HG03354 (cell line): ENCODE measurements around the gene HIGD1C.
A peak's percentile ranks its signal among the peaks of the same experiment; 100 is the strongest.
"Not testable (repeated sequence)": the region's sequence is repeated elsewhere in the genome, so short reads cannot be mapped to it uniquely, and the experiment has no call there.

Source experiments
- ATAC-seq: cut with Tn5 transposase; IDR thresholded peaks from one replicate; pipeline ENCODE4 v1.9.1; 2021; ENCODE audit warnings: mild to moderate bottlenecking; ENCODE audit not compliant: unreplicated experiment, poor library complexity, severe bottlenecking

HIGD1C gene

DNA sequence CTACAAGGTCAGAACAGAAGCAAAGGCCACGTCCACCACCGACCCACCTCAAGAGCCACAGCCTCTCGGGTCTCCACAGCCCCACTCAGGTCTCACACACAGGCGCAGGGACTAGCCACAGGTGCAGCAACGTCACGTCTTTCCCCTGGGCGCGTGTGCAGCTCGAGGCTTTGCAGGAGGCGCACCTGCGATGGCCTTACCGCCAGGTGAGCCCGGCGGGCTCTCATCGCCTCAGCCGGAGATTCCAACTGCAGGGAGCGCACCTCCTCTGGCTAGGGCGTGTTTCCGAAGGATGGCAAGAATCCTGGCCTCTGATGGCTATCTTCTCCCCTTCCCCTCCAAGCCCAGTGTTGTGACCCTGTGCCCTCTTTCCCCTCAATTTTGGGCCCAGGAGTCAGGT lies at the start of gene HIGD1C:
Gene HIGD1C (plus strand): TSS at position 35 of the 400 bp plus-strand sequence. CDS start 1,455 bp downstream, outside the sequence.
- no peak for ATAC-seq

DNA sequence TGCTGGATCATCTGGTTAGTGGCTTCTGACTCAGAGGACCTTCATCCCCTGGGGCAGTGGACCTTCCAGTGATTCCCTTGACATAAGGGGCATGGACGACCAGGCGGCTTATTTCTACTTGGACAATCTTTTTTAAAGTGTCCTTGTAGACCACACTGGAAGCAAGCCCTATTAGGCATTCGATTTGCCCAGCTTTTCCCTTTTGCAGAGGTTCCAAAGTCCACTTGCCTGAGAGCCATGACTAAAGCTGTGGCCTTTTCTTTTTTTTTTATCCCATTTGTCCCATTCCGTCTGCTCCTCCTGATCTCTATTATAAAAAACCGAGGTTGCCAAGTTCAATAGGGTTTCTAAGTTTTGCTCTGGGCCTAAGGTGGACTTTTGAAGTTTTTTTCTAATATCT lies 43.9 kb upstream of the HIGD1C start:
- ATAC-seq = not testable (repeated sequence)

DNA sequence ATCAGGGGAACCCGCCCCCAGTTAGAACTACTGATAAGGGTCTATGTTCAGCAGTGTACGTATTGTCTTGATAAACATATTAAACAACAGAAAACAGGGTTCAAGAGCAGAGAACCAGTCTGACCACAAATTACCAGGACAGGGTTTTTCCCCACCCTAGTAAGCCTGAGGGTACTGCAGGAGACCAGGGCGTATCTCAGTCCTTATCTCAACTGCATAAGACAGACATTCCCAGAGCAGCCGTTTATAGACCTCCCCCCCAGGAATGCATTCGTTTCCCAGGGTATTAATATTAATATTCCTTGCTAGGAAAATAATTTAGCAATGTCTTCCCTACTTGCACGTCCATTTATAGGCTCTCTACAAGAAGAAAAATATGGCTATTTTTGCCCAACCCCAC lies 40.0 kb upstream of the HIGD1C start:
- ATAC-seq = not testable (repeated sequence)

DNA sequence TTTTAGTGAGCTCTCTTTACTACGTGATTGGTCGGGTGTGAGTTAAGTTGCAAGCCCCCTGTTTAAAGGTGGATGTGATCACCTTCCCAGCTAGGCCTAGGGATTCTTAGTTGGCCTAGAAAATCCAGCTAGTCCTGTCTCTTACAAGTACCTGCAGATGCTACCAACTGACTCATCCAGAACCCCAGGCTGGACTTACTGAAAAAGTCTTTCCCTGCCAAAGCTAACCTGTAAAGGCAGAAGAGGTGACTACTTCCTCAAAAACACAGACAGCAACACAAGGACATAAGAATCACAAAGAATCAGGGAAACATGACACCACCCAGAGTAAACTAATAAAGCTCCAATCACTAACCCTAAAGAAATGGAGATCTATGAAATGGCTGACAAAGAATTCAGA lies 39.1 kb upstream of the HIGD1C start:
- ATAC-seq = no peak

DNA sequence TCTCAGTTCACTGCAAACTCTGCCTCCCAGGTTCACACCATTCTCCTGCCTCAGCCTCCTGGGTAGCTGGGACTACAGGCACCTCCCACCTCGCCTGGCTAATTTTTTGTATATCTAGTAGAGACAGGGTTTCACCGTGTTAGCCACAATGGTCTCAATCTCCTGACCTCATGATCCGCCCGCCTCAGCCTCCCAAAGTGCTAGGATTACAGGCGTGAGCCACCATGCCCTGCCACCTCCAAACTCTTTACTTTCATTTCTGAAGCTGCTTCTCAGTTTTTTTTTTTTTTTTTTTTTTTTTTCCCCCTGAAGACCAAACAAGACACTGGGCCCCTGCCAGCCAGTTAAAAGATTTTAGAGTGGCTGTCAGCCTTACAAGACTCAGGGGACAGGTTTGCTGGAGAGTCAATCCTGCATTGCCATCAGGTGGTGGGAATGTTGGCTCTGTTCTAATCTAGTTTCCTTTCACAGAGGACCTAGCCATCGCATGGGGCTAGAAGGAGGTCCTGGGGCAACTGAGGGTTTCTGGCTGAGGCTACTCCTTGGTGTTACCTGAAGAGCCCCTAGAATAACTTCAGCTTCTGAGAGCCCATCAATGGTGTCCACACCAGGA lies 37.4 kb upstream of the HIGD1C start:
- no peak for ATAC-seq

DNA sequence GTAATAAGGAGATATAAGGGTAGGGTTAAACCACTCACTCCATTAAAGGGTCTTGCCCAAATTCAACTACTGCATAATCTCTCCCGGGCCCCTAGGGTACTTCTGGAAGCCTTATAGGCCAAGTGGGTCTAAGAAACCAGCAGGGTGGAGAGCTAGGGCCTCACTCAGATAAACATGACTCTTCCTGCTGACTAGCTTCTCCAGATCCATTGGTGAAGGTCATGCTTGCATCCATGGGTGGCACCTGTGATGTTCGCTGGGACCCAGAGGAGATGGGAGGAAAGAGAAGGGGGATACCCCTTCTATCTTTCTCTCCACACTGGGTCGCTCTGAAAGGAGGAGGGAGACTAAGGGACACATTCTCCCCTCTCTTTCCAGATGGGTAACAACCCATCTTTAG lies 36.1 kb upstream of the HIGD1C start:
- ATAC-seq = no peak

DNA sequence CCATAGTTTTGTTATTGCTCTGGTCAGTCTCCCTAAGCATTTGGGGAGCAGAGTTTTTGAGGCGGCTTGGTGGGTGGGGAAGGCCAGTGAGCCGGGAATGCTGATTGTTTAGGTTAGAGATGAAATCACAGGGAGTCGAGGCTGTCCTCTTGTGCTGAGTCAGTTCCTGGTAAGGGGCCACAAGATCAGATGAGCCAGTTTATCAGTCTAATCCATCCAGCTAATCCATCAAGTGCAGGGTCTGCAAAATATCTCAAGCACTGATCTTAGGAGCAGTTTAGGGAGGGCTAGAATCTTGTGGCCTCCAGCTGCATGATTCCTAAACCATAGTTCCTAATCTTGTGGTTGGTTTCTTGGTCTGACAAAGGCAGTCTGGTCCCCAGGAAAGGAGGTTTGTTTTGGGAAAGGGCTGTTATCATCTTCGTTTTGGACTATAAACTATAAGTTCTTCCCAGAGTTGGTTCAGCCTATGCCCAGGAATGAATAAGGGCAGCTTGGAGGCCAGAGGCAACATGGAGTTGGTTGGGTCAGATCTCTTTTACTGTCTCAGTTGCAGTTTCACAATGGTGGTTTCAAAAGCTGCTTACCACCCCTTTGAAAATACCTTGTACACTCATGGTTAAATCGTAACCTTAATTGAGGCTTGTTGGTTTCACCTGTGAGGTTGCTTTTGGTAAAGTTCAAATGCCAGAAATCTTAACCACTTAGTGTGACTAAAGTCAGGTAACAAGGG lies 33.6 kb upstream of the HIGD1C start:
- ATAC-seq = peak; percentile 65

DNA sequence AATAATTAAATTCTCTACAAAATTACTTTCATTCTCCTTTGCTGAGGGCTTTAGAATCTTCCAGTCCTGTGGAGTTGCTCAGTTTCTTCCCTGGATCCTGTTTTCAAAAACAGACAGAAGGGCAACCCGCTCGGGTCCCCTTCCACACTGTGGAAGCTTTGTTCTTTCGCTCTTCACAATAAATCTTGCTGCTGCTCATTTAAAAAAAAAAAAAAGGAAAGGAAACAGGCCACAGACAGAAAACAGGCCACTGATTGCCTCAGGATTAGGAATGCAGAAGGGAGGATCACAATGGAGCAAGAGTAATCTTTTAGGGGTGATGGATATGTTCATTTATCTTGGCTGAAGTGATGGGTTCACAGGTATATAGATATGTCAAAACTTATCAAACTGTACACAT lies 29.5 kb upstream of the HIGD1C start:
- no peak for ATAC-seq

DNA sequence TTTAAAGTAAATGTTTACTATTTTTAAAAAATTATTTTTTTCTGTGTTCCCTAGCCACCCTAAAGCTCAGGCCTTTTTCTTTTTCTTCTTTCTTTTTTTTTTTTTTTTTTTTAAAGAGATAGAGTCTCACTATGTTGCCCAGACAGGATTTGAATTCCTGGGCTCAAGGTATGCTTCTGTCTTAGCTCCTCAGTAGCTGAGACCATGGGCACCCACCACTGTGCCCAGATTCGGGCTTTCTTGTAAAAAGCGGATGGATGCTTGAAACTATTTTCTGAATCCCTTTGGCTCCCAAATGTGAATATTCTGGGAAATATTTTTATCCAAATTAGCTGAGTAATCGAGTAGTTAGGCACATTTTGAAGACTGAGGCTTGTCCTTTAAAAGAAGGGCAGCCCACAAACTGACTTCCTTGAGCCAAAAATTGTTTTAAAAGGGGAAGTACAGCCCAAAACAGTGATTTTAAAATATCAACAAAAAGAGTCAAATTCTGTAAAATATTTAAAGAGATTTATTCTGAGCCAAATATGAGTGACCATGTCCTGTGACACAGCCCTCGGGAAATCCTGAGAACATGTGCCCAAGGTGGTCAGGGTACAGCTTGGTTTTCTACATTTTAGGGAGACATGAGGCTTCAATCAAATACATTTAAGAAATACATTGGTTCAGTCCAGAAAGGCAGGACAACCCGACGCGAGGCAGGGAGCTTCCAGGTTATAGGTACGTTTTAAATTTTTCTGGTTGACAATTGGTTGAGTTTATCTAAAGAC lies 28.8 kb upstream of the HIGD1C start:
- ATAC-seq = no peak

DNA sequence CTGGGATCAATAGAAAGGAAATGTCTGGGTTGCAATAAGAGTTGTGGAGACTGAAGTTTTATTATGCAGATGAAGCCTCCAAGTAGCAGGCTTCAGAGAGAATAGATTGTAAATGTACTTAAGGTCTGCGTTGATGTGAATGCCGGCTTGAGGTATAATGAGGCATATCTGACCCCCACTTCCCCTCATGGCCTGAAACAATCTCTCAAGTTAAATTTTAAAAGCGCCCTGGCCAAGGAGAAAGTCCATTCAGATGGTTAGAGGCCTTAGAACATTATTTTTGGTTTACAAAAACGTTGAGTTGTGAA lies 28.3 kb upstream of the HIGD1C start:
- no peak for ATAC-seq

DNA sequence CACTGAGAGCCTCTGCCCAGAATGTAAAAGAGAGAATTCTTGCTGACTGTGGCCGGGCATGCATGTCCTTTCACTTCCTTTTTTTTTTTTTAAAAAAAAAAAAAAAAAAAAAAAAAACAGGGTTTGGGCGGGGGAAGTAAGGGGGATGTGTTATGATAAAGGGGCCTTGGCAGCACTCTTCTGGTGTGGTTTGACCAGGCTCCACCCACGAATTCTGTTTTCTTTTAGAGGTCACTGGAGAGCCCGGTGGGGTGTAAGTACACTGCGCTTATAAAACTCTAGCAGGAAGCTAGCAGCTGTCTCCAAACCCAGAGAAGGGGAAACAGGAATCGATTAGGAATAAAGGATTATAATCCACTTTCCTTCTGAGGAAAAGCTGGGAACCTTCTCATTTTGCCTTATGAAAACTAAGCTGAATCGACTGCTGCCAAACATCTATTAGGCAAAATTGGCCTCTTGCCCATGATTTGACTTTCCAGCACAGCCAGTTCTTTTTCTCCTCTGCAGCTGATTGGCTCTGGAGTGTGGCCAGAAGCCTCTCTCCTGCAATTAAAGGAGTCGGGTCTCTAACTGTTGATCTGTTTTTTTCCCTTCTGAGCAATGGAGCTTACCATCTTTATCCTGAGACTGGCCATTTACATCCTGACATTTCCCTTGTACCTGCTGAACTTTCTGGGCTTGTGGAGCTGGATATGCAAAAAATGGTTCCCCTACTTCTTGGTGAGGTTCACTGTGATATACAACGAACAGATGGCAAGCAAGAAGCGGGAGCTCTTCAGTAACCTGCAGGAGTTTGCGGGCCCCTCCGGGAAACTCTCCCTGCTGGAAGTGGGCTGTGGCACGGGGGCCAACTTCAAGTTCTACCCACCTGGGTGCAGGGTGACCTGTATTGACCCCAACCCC lies 27.7 kb upstream of the HIGD1C start:
- ATAC-seq = peak; percentile 88

DNA sequence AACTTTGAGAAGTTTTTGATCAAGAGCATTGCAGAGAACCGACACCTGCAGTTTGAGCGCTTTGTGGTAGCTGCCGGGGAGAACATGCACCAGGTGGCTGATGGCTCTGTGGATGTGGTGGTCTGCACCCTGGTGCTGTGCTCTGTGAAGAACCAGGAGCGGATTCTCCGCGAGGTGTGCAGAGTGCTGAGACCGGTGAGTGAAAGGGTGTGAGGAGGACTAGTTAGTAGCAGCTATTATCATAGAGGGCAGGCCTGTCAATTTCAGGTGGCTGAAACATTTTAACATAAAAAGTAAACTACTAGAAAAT lies 27.0 kb upstream of the HIGD1C start:
- ATAC-seq = no peak

DNA sequence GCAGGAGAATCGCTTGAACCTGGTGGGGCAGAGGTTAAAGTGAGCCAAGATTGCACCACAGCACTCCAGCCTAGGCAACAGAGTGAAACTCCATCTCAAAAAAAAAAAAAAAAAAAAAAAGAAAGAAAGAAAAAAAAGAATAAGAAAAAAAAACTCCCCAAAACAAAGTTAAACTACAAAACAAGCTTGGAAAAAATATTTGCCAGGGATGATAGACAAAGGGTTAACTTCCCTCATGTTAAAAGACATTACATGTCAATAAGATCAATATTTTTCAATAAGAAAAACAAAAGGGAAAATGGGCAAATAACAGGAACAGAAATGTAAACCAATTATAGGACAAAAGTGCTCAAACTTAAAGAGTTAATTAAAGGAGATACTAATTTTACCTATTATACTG lies 26.4 kb upstream of the HIGD1C start:
- no peak for ATAC-seq

DNA sequence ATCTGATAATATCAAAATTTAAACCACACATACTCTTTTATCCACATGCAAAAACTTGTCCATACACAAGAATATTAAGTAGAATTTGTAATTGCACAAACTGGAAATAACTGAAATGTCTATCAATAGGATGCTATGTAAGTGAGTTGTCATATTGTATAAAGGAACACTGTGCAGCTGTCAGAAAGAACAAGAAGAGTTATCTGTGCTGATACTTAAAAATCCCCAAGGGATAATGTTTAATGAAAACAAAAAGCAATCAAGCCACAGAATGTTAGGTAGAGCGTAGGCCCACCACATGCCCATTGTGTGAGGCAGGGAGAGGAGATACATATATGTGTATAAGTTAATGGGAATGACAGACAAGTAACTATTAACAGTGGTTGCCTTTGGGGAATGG lies 25.9 kb upstream of the HIGD1C start:
- ATAC-seq = no peak

DNA sequence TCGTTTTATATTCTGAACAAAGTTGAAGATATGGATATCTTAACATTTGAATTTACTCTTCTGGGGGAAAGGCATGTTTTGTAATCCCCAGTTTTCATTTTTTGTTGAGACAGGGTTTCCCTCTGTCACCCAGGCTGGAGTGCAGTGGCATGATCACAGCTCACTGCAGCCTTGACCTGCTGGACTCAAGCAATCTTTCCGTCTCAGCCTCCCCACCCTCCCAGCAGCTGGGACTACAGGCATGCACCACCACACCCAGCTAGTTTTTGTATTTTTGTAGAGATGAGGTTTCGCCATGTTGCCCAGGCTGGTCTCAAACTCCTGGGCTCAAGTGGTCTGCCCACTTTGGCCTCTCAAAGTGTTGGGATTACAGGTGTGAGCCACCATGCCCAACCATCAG lies 25.4 kb upstream of the HIGD1C start:
- not testable (repeated sequence) for ATAC-seq

DNA sequence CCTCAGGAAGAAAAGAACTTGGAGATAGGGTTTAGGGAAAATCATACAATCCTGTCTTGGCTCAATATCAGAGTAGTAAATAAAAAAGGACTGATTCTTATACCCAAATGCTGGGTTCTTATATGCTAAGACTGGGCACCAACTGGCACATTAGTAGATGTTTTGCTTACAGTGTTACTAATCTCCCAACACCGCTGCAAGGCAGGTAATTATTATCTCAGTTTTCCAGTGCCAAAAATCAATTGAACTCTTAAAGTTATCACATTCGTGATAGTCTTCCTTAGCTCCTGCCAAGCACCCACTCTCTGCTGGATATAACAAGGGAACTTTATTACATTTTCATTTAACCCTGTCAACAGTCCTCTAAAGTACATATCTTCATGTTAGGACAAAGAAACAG lies 25.0 kb upstream of the HIGD1C start:
- no peak for ATAC-seq

DNA sequence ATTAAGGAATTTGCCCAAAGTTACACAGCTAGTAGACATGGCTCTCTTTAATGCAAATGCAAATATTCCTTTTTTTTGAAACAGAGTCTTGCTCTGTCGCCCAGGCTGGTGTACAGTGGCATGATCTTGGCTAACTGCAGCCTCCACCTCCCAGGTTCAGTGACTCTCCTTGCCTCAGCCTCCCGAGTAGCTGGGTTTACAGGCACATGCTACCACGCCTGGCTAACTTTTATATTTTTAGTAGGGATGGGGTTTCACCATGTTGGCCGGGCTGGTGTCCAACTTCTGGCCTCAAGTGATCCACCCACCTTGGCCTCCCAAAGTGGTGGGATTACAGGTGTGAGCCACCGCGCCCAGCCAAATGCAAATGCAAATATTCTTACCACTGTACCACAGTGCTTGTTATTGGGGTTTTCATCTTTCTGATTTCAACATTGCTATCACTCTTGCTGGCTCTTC lies 24.5 kb upstream of the HIGD1C start:
- no peak for ATAC-seq

DNA sequence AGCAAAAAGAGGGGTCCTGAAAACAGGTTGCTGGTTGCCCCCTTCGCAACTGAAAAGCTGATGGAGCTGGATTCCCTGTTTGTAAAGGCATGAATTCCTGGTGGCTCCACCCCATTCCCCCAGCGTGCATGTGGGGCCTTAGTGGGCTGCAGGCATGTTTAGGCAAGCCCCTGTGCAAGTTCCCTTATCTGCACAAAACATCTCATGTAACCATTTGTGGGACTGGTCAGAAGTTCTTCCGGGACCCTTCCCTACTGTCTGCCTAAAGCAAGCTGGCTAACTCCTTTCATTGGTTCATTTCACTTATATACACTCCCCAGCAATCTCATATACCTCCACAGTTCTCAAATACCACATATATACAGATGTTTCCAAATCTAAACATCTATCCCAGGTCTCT lies 24.0 kb upstream of the HIGD1C start:
- no peak for ATAC-seq

DNA sequence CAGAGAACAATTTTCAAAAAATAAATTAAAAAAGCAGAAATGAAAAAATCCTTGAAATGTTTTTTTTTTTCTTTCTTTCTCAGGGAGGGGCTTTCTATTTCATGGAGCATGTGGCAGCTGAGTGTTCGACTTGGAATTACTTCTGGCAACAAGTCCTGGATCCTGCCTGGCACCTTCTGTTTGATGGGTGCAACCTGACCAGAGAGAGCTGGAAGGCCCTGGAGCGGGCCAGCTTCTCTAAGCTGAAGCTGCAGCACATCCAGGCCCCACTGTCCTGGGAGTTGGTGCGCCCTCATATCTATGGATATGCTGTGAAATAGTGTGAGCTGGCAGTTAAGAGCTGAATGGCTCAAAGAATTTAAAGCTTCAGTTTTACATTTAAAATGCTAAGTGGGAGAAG lies 22.5 kb upstream of the HIGD1C start:
- ATAC-seq = no peak

DNA sequence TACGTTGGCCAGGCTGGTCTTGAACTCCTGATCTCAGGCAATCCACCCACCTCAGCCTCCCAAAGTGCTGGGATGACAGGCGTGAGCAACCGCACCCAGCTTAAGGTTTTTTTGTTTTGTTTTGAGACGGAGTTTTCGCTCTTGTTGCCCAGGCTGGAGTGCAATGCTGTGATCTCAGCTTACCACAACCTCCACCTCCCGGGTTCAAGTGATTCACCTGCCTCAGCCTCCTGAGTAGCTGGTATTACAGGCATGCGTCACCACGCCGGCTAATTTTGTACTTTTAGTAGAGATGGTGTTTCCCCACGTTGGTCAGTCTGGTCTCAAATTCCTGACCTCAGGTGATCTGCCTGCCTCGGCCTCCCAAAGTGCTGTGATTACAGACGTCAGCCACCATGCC lies 21.9 kb upstream of the HIGD1C start:
- ATAC-seq = not testable (repeated sequence)
